Inflammatory macrophage treated with lipopolysaccharide for 4 hours (primary cell): Measurements from ENCODE around the gene TNFRSF21.
A peak's percentile ranks its signal among the peaks of the same experiment; 100 is the strongest.
"Not testable (repeated sequence)": the region's sequence is repeated elsewhere in the genome, so short reads cannot be mapped to it uniquely, and the experiment has no call there.

ENCODE experiments used
- DNase-seq: peaks from one replicate; pipeline ENCODE4 v3.0.0-alpha.2; 2020

The TNFRSF21 gene

DNA sequence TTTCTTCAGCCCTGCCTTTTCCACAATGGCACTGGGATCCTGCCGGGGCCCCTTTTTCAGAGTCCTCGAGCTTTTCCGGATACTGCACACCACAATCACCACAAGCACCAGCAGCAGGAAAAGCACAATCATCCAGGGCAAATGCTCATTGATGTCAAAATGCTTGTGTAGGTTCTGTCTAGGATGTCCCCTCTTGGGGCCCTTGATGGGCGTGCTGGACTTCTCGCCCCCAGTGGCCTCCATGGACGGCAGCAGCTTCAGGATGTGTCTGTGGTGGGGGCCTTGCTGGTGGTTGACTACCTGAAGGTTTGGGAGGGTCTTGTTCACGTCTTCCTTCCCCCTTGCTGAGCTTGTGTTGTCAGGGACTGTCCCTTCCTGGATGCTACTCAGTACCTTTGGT lies 25.7 kb downstream of the TNFRSF21 start:
- DNase-seq: no peak

DNA sequence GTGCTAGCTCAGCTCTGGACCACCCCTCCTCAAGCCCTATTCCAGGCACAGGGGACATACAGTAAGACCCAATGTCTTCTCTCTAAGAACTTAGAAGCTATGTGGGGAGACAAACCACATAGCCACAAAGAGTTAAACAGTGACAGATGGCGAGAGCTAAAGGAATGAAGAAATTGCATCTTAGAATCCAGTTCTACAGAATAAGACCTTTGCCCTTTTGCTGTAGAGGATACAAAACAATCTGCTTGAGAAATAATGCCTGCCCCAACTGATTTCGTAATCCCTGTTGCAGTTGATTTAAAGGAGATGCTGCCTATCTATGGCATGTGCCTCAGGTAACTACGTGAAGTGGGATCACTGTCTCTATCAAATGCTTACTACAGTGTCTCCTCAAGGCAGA lies 31.2 kb downstream of the TNFRSF21 start:
- DNase-seq: peak; percentile 30

DNA sequence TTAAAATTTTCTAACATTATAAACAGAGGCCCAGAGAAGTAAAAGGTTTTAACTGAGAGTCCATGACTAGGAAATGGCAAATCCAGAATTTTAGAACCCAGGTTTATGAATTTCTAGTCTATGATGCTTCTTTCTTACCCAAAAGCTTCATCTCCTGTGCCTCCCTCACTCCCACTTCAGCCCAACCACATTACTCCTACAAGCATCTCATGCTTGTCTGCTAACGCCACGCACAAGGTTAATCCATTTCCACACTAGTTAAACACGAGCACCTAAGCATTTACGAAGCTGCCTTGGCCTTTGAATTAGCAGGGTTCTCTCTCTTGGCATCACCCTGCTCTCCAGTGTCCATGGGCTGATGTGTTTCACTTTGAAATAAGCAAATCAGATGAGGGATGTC lies 32.0 kb downstream of the TNFRSF21 start:
- no peak for DNase-seq

DNA sequence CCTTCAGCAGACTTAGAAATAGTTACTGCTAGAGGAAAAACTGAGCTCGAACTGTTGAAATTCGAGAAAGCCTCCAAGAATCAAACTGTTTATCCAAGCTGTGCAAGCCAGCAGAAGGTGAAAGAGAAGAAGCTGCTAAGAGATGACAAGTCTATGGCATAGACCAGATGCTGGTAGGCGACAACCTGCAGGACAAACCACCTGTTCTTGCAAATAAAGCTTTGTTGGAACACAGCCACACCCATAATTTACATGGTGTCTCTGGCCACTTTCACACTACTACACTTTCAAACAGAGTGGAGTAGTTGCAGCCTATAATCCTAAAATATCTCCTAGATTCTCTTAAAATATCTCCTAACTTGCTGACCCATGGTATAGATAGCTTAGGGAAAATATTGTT lies 33.3 kb downstream of the TNFRSF21 start:
- DNase-seq: no peak

DNA sequence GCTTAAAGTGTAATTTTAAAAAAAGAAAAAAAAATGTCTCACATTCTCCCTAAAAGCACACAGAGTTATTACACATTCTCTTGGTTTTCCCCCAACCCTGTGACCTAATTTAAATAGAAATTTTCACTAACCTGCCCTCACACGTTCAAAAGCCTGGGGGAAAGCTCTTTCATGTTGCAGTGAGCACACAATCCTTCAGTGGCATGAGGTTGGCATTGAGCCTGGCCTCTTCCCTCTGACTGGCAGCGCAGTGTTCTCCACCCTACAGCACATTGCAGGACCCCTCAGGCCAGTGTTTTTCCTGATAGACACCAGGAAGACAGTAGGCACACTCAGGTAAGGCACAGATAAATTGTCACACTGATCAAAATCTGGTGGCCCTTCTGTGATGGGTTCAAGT lies 34.1 kb downstream of the TNFRSF21 start:
- DNase-seq: no peak

DNA sequence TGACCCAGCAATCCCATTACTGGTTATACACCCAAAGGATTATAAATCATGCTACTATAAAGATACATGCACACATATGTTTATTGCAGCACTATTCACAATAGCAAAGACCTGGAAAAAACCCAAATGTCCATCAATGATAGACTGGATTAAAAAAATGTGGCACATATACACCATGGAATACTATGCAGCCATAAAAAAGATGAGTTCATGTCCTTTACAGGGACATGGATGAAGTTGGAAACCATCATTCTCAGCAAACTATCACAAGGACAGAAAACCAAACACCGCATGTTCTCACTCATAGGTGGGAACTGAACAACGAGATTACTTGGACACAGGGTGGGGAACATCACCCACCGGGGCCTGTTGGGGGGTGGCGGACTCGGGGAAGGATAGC lies 34.6 kb downstream of the TNFRSF21 start:
- not testable (repeated sequence) for DNase-seq

DNA sequence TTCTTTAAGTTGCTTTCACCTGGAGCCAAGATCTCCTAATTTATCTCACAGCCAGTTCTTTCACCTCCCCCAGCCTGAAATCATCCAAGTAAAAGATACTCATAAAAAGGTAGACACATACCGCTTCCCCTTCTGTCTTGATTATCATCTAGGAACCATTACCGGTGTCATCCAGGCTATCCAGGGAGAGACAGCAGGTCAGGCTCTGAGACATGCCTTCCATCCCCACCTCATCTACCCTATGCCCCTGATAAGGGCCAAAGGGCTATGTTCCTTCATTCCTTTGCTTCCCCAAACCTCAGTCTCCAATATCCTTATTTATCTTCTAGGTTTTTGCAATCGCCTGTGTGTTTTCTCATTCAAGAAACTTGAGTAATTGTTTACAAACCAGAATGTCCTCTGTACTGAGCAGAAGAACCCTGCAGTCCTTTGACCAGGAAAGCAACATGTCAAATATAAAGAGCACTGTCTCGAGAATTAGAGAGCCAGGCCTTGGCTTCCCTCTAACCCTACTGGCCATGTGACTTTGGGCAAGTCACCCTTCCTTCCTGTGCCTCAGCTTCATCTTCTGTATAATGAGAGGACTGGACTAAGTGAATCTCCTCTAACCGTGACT lies 41.0 kb downstream of the TNFRSF21 start:
- no peak for DNase-seq

DNA sequence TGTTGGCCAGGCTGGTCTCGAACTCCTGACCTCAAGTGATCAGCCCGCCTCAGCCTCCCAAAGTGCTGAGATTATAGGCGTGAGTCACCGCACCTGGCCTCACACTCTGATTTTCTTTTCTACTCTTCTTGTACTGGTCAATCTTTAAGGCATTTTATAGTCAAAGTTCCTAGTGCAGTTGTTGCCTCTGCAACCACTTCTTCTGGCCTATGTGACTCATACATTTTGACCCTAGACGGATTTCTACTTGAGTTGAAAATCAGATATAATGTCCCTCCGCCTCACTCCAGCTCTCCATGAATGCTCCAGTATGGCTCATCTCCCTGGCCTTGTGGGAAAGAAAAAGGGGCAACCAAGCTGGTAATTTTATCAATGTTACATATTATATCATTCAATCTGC lies 42.4 kb downstream of the TNFRSF21 start:
- DNase-seq: no peak

DNA sequence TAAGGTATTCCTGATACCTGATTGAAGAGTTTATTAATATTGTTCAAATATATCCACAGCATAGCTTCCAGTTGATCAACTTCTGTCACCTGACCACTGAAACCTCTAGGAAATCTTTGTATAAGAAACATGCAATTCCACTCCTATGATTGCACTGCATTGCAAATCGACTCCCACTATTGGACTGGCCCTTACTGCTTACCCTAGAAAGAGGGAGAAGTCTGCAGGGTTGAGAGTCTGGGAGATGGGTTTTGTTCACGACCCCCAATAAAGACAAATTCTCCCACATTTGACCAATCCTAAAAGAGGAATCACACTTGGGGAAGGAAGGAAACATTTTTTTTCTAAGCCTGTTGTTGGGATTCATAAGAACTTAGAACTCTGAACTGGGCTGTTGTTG lies 43.7 kb downstream of the TNFRSF21 start:
- no peak for DNase-seq

DNA sequence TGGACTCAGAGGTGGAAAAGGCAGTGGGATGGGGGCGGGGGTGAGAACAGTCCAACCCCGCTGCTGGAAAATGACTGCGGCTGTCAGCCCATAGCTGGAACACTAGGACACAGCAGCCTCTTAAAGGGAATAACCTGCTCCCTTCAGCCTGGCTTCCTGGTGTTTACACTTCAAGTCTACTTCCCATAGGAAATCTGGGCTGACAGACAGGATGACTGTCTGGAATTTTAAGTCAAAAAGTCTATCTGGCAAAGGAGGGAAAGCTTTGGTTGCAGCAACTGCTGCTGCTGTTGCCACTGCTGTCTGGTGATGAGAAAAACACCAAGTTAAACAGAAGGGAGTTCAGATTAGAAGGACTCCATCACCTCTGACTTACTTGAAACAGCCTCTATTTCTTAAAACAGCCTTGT lies 44.9 kb downstream of the TNFRSF21 start:
- no peak for DNase-seq

DNA sequence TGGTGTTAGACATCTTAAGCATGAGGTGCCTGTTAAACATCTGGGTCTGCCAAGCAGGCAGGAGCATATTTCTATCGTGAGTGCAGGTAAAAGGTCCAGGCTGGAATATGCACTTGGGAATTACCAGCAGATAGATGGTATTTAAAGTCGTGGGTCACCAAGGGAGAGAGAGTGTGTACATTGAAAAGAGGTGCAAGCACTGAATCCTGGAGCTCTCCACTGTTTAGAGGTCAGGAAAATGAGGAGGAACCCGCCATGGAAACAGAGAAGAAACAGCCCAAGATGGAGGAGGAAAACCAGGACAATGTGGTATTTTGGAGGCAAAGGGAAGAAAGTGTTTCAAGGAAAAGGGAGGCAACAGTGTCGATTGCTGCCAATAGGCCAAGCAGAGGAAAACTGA lies 46.4 kb downstream of the TNFRSF21 start:
- no peak for DNase-seq

DNA sequence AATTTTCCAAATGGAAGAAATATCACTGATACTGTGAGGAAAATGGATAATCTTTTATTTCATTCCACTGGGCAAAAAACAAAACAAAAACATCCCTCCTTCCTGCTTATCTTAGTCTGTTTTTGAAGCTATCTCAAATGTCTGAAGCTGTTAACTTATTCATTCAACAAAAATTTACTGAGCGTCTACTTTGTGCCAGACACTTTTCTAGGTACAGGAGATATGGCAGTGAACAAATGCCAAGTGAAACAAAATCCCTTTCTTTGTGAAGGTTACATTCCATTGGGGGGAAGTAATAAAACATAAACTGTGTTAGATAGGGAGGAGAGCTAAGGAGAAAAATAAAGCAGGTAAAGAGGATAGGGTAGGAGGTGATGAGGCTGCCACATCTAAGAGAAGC lies 47.5 kb downstream of the TNFRSF21 start:
- DNase-seq: no peak

DNA sequence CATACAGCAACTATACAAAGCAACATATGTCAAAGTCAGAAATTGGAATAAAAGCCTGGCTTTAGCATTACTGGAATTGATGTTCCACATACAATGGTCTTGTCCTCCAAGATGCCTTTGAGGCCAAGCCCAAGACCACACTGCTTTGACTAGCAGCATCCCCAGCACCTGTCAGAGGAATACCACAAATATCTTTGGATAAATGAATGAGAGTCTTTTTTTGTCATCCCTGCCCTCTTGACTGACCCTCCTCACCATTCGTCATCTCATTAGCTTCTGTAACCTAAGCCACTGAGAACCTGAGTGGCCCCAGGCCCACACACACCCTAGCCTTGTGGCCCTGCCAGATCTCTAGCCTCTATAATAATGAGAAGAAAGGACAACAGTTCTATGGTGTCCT lies 48.5 kb downstream of the TNFRSF21 start:
- DNase-seq: no peak

DNA sequence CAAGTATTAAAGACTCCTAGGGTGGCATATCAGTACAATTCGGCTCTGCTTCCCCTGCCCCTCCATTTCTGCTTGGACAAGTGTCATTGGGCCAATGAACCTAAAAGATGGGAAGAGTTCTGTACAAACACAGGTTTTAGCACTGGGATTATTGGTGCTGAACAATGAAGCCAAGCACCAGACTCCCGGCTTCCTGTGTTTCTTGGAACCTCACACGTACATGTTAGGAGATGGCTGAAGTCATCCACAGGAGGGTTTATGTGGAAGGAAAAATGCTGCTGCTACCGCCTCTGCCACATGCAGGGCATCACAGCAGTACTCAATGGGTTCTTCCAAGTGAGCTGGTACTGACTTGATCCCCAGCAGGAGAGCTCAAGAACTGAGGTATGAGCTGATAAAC lies 49.7 kb downstream of the TNFRSF21 start:
- no peak for DNase-seq

DNA sequence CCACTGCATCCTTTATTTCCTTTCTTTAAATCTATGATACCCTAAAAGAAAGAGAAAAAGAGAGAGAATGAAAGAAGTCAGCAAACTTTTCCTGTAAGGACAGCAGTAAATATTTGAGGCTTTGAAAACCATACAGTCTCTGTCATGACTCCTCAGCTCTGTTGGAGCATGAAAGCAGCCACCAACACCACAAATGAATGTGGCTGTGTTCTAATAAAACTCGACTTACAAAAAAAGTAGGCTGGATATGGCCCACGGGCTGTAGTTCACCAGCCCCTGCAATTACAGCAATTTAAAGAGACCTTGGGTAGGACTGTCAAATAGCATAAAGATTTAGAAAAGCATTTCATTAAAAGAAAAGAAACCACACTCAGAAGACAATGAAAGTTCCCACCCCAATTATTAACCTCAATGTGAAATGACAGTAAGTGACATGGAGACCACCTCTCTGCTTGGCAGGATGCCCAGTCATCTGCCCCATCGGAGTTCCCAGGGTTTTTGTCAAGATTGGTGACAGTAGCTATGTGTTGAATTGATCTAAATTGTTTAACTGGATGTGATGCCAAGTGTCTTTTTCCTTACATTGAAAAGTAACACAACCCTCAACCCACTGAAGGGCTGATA lies 50.9 kb downstream of the TNFRSF21 start:
- DNase-seq: no peak

DNA sequence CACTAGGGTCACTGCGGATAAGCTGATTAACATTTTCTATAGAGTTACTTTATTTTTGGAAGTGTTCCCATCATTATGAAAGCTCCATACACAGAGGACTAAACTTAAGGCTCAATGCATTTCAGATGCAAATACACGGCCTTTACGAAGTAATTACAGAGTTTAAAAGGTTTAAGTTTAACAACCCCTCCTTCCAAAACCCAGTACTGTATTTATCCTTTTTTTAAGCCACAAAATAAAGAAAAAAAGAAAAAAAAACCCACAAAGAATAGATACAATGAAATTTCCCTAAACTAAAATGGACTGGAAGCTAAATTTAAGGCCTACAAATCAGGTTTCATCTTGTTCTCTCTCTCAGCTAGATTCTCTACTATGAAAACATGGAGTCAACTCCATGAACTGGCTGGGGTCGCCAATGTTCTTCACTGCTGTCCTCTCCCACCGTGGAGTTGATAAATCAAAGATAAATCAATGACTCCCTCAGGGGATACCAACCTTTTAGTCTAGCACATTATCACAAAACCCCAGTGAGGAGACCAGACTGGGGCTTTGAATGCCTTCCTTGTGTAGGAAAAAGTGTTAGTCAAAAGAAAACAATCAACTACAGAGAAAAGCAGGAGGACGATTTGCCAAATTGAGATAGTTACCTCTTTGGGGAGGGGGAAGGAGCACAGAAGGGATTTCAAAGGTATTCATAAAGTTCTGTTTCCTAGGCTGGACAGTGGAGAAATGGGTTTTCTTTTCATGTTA lies 52.5 kb downstream of the TNFRSF21 start:
- DNase-seq: no peak

DNA sequence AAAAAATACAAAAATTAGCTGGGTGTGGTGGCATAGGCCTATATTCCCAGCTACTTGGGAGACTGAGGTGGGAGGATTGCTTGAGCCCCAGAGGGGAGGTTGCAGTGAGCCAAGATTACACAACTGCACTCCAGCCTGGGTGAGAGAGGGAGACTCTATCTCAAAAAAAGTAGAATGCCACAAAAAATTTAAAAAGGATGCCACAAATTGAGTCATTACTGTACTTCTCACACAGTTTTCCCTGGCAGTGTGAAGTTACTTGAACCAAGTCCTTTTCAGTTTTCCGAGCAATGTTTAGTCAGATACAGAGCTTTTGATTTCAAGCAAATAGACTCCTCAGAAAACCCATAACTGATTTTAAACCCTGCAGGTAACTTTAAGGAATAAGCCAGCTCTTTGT lies 53.3 kb downstream of the TNFRSF21 start:
- DNase-seq: no peak

DNA sequence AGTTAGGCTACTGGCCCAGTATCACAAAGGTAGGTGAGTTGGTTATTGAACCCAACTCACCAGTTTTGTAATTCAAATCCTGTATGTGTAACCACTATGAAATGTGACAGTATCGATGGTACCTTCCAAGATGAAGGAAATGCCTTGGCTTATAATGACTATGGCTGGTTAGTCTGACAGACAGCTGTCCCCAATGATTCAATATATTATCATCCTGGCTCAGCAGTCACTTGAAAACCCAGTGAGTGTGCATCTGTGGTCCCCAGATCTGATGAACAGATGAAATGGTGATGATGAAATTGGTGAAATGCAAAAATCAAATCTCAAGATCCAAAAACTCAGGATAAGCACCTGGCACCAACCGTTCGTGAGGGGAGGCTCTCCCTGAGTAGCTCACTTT lies 54.8 kb downstream of the TNFRSF21 start:
- no peak for DNase-seq

DNA sequence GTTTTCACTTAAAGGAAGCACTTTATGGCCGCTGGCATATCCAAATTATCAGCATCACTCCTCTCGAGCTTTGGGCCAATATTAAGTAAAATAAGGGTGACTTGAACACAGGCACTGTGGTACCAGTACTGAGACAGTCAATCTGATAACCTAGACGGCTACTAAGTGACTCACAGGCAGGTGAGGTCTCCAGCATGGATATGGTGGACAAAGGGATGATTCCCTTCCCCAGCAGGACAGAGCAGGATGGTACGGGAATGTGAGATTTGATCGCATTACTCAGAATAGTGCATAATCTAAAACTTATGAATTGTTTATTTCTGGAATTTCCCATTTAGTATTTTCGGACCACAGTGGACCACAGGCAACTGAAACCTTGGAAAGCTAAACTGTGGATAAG lies 55.7 kb downstream of the TNFRSF21 start:
- no peak for DNase-seq

DNA sequence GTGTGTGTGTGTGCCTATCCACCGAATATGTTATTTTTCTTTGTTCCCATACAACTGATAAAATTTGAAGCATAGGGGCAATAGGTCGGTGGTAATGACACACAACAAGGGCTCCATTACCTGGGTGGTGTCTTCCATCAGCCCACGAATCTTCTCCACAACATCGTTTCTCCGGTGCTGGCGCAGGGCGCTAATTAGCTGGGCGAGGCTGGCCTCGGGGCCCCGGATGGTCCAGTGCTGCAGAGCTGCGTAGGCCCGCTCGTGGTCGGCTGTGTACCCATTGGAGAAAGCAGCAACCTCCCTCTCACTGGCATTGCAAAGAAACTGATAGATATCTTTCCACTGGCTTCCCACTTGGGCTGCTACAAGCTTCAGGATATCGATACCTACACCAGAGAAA lies 56.6 kb downstream of the TNFRSF21 start:
- DNase-seq: no peak

DNA sequence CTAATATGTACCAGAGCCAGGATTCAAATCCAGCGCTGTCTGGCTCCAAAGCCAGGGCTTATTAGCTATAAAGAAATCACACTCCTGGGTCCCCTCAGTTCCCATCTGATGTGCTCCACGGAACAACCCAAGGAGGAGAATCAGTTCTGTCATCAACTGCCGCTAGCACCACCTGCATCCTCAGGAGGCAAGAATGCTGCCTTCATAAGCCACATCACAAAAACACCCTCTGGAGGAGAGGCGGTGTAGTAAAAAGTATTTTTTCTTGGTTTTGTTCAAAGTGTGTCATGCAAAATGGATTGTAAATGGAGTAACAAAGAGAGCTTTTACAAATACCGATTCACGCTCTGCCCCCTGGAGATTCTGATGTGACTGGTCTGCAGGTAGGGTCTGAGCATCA lies 57.1 kb downstream of the TNFRSF21 start:
- no peak for DNase-seq

DNA sequence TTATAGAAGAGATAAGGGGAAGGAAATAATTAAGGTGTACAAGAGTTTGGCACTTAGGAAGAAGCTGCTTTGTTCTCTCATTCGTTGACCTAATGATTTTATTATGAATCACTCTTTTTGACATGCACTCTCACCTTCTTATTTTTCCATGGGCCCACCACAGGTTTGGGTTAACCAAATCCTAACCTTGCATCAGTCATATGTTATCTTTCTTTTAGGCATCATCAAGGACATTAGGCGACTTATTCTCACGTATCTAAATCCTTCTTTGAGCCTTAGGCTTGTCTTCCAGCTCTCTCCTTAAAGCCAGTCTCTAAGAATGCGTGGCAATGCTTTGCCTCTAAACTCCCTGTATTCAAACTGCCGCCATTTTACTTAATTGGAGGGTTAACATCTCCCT lies 58.3 kb downstream of the TNFRSF21 start:
- DNase-seq: no peak

DNA sequence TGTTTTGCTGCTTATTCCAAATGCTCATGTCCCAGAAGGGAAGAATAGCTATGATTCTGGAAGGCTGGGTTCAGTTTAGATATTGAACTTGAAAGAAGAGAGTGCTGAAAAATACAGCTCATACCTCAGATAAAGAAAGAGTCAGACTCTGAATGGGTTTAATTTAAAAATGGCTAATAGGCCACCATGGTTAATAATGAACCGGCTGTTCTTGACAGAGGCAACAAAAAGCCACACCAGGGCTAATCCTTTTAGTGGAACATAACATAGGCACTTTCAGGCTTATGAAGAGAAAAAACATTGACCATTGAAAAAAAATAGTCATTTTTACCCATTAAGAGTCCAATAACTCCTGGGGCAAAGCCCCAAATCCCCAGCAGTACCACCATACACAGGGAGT lies 59.4 kb downstream of the TNFRSF21 start:
- no peak for DNase-seq

DNA sequence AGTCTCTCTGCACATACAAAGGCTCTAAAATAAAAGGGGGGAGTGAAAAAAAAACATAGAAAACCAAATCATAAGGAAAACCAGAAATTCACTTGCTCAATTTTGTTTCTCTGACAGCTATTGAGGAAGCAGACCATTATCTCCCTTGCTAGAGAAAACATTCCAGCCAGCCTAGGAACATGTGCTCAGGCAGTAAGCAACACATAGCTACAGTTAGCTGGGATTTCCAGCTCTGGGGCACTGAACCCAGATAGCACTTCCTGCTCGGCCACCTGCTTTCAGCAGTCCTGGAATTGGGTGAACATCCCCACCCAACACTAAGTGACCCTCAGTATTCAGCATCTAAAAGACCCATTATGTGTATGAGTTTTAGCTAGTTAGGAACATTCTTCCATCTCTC lies 61.3 kb downstream of the TNFRSF21 start:
- DNase-seq: no peak
